ENCODE data around the gene TTLL11.

DNA sequence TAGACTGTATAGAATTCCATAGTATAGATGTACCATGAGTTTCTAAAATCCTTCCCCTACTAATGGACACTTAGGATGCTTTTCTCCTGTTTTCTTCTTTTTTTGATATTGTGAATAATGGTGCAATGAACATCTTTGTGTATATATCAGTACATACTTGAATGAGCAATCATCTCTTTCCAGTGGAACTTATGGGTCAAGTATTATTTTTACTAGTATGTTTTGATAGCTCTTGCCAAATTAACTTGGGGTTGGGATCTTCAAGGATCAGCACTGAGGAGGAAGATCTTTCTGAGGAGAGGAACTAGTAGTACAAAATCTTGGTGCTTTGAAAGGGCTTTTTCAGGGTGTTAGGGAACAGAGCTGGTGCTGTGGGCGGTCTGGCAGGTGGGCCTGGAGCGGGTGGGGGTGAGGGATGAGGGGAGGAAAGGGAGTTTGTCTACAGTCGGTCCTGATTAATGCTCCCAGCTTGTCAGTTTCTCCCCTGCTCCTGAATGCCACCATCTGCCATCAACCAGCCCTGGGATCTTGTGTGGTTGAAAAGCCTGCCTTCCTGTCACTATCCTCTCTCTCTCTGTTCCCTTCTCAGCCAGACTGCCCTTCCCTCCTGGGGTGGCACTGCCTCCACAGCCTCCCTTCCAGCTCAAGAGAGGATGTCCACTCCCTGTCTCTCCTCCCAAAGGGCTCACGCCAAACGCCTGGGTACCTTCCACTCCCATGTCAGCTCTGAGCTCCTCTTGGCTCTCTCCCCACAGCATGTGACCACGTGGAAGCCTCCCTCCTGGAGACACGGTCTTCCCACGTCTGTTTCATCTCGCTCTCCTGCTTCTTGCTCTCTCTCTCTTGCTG, 255.8 kb downstream of the TTLL11 start:
- TF ChIP-seq NFIC (IDR thresholded peaks at IDR 0.05; ENCODE audit: borderline replicate concordance) (no peak), RCOR1 (IDR thresholded peaks at IDR 0.05; ENCODE audit: low read length) (no peak), TEAD4 (IDR thresholded peaks at IDR 0.05; ENCODE audit: borderline replicate concordance, insufficient read depth) (no peak), CTCF (IDR thresholded peaks at IDR 0.05) (no peak), JUND (IDR thresholded peaks at IDR 0.05) (no peak), ZBTB33 (IDR thresholded peaks at IDR 0.05; ENCODE audit: borderline replicate concordance, low read depth) (no peak), TCF12 (IDR thresholded peaks at IDR 0.05) (no peak), EZH2phosphoT487 (IDR thresholded peaks at IDR 0.05; ENCODE audit: borderline replicate concordance, low read depth) (no peak), YY1 (IDR thresholded peaks at IDR 0.05; ENCODE audit: low read depth) (no peak), RFX5 (IDR thresholded peaks at IDR 0.05; ENCODE audit: low read length) (no peak), POLR2AphosphoS5 (IDR thresholded peaks at IDR 0.05; ENCODE audit: low read depth, low read length) (no peak)
- TF ChIP-seq, protein P1, sequence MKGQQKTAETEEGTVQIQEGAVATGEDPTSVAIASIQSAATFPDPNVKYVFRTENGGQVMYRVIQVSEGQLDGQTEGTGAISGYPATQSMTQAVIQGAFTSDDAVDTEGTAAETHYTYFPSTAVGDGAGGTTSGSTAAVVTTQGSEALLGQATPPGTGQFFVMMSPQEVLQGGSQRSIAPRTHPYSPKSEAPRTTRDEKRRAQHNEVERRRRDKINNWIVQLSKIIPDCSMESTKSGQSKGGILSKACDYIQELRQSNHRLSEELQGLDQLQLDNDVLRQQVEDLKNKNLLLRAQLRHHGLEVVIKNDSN (IDR thresholded peaks at IDR 0.05; ENCODE audit: borderline replicate concordance, low read depth), result no peak

Measured in SK-N-SH (cell line).